Esophagus squamous epithelium (tissue), 4 donors: ENCODE measurements around the gene ERC2.

Source experiments
- POLR2A ChIP-seq, 4 donors: fragments of 450-650 bp; IDR thresholded peaks; one replicate each; pipeline ENCODE4 v1.6.1; 2017; ENCODE audit warnings: antibody characterized with exemption in 4 of 4, mild to moderate bottlenecking in 4 of 4, moderate library complexity in 3 of 4
- TF ChIP-seq, protein P1 (sequence below), 6 experiments: fragments of 450-650 bp in 4 of 6; fragments of 200-600 bp in 2 of 6; sonication (generic) in 2 of 6; IDR thresholded peaks; one replicate each; pipeline ENCODE4 v1.5.1; 2016 to 2019; ENCODE audit warnings: antibody characterized with exemption in 6 of 6, mild to moderate bottlenecking in 4 of 6, moderate library complexity in 4 of 6

DNA sequence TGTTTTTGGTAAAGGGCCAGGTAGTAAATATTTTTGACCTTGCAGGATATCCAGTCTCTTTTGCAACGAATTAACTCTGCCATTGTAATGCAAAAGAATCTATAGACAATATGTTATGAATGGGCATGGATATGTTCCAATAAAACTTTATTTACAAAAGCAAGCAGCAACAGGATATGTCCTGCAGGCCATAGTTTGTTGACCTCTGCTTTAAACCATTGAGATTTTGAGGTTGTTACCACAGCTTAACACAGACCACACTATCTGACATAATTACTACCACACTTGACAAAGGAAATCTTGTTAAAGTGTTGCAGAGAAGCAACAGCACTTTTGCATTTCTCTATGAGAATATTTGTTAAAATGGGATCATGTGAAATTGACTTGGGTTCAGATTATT lies 349.3 kb downstream of the ERC2 start:
- TF ChIP-seq POLR2A (IDR thresholded peaks at IDR 0.05): no peak
- TF ChIP-seq, protein P1, sequence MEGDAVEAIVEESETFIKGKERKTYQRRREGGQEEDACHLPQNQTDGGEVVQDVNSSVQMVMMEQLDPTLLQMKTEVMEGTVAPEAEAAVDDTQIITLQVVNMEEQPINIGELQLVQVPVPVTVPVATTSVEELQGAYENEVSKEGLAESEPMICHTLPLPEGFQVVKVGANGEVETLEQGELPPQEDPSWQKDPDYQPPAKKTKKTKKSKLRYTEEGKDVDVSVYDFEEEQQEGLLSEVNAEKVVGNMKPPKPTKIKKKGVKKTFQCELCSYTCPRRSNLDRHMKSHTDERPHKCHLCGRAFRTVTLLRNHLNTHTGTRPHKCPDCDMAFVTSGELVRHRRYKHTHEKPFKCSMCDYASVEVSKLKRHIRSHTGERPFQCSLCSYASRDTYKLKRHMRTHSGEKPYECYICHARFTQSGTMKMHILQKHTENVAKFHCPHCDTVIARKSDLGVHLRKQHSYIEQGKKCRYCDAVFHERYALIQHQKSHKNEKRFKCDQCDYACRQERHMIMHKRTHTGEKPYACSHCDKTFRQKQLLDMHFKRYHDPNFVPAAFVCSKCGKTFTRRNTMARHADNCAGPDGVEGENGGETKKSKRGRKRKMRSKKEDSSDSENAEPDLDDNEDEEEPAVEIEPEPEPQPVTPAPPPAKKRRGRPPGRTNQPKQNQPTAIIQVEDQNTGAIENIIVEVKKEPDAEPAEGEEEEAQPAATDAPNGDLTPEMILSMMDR (IDR thresholded peaks at IDR 0.05): no peak
